ENCODE measurements around the gene FOXJ2. TPM values are rescaled to one million over a fixed set of nuclear protein-coding genes. Genes with fewer than 3 reads are reported as not detected.
"Not testable (repeated sequence)": the region's sequence is repeated elsewhere in the genome, so short reads cannot be mapped to it uniquely, and the experiment has no call there.

The FOXJ2 gene
- total RNA-seq, 2 experiments from 2014 or later: 16.9 to 17.1 TPM

DNA sequence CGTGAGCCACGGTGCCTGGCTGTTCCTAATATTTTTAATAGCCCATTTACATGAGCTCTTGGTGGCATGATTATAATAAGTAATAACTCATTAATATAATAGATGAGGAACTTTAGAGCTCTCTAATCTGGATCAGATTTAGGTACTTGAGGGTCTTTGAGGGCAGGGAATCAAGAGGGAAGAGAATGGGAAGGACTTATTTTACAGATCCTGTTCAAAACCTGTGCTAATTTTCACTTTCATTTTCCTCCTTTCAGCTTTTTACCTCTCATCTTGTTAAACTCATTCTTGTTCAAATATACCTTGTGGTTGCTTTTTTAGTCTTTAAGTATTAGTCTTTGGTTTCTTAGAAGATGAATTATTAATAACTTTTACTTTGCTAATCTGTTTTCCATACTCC, 55.1 kb downstream of the FOXJ2 start:
- H3K27me3 Mint-ChIP-seq (ENCODE audit: low read depth): no peaks in the 10 kb centered on the region
- POLR2A ChIA-PET: interaction anchor here (1.0 to 1.4 kb wide), 2 partner anchors 151 to 152 kb away, joined by 3 to 4 read pairs; partner anchors contain the start of gene SLC2A3
- no peak for DNase-seq
- H3K4me1 Mint-ChIP-seq (ENCODE audit: low read depth): peaks cover 59% of the 10 kb centered on the region
- H3K4me3 Mint-ChIP-seq: peak overlapping the region; percentile 64
- no peak for ATAC-seq
- H3K9me3 Mint-ChIP-seq (ENCODE audit: insufficient read depth): no peaks in the 10 kb centered on the region
- peak overlapping the region; percentile 92 for H3K27ac Mint-ChIP-seq
- CTCF ChIA-PET: interaction anchor here (1.5 to 4.0 kb wide), 5 partner anchors 10 to 144 kb away, joined by 3 to 24 read pairs (median 5); no protein-coding TSS in a partner anchor
- H3K36me3 Mint-ChIP-seq (ENCODE audit: low read depth): peaks cover 59% of the 10 kb centered on the region

DNA sequence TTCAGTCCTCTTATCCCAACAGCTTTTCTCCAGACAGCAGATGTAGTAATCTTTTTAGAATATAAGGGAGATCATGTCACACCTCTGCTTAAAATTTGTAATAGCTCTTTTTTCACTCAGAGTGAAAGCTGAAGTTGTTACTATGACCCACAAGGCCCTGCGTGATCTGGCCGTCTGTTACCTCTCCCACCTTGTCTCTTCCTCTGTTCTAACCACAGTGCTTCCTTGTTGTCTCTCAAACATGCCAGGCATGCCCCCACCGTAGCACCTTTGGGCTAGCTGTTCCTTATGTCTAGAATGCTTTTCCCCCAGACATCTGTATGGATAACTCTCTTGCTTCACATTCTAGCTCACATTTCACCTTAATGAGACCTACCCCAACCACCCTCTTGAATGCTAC, 56.1 kb downstream of the FOXJ2 start:
- Mint-ChIP-seq H3K27me3 (ENCODE audit: low read depth) (no peaks in the 10 kb centered on the region), H3K4me3 (peak overlapping the region; percentile 64), H3K27ac (peak overlapping the region; percentile 92), H3K4me1 (ENCODE audit: low read depth) (peaks cover 55% of the 10 kb centered on the region), H3K9me3 (ENCODE audit: insufficient read depth) (no peaks in the 10 kb centered on the region), H3K36me3 (ENCODE audit: low read depth) (peaks cover 65% of the 10 kb centered on the region)
- CTCF ChIA-PET: interaction anchor here (0.9 to 4.0 kb wide), 7 partner anchors 11 to 143 kb away, joined by 3 to 24 read pairs (median 4); partner anchors contain the start of gene FOXJ2
- POLR2A ChIA-PET: interaction anchor here (0.8 to 1.0 kb wide), 2 partner anchors 22 to 152 kb away, joined by 3 read pairs; partner anchors contain the start of gene SLC2A3
- ATAC-seq (peak; percentile 86), DNase-seq (peak; percentile 64)

DNA sequence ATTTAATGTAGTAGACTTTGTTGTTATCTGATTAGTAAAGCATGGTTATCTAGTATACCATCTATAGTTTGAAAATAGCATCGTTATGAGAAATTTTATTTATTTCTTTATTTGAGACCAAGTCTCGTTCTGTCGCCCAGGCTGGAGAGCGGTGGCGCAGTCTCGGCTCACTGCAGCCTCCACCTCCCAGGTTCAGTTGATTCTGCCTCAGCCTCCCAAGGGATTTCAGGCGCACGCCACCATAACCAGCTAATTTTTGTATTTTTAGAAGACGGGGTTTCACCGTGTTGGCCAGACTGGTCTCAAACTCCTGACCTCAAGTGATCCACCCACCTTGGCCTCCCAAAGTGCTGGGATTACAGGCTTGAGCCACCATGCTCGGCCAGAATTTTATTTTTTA, 56.8 kb downstream of the FOXJ2 start:
- POLR2A ChIA-PET; H3K27me3 Mint-ChIP-seq (ENCODE audit: low read depth); H3K9me3 Mint-ChIP-seq (ENCODE audit: insufficient read depth); DNase-seq; ATAC-seq: not testable (repeated sequence)
- peak overlapping the region; percentile 92 for H3K27ac Mint-ChIP-seq
- peaks cover 48% of the 10 kb centered on the region for H3K4me1 Mint-ChIP-seq (ENCODE audit: low read depth)
- CTCF ChIA-PET: interaction anchor here (0.9 to 4.0 kb wide), 5 partner anchors 11 to 142 kb away, joined by 4 to 24 read pairs (median 4); partner anchors contain the start of gene FOXJ2
- H3K36me3 Mint-ChIP-seq (ENCODE audit: low read depth): peaks cover 65% of the 10 kb centered on the region
- peak overlapping the region; percentile 64 for H3K4me3 Mint-ChIP-seq

DNA sequence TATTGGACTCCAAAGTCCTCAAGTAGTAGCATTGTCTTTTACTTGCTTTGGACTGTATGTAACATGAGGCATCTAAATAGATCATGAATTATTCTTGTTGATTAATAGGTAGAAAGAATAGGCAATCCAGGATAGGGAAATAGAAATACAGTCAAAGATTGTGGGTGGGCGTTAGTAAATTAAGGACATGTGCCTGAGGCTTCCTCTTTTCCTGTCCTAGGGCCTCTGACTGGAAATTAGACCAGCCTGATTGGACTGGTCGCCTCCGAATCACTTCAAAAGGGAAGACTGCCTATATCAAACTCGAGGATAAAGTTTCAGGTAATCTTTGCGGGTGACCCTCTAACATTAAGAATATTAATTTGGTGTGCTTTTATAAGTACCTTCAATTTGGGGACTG, 57.2 kb downstream of the FOXJ2 start:
- POLR2A ChIA-PET: no interaction called here
- Mint-ChIP-seq H3K27me3 (ENCODE audit: low read depth) (no peaks in the 10 kb centered on the region), H3K36me3 (ENCODE audit: low read depth) (peaks cover 65% of the 10 kb centered on the region), H3K4me3 (no peak overlapping the region), H3K9me3 (ENCODE audit: insufficient read depth) (no peaks in the 10 kb centered on the region), H3K27ac (peak overlapping the region; percentile 31), H3K4me1 (ENCODE audit: low read depth) (peaks cover 44% of the 10 kb centered on the region)
- DNase-seq (no peak), ATAC-seq (no peak)
- CTCF ChIA-PET: interaction anchor here (4.0 kb wide), 1 partner anchor 12 kb away, joined by 24 read pairs; no protein-coding TSS in a partner anchor

DNA sequence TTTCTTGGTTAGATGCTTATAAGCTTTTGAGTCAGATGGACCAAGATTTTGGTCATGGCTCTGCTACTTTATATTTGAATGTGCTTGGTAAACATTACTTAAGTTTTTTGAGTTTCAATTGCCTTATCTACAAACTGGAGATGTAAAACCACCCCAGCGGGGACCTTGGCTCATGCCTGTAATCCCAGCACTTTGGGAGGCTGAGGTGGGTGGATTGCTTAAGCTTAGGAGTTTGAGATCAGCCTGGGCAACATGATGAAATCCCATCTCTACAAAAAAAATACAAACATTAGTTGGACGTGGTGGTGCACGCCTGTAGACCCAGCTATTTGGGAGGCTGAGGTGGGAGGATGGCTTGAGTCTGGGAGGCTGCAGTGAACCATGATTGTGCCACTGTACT, 60.8 kb downstream of the FOXJ2 start:
- peaks cover 80% of the 10 kb centered on the region for H3K36me3 Mint-ChIP-seq (ENCODE audit: low read depth)
- ATAC-seq: no peak
- no peak for DNase-seq
- ChIA-PET CTCF (interaction anchor here (0.9 to 2.1 kb wide), 2 partner anchors 15 to 16 kb away, joined by 3 to 10 read pairs; no protein-coding TSS in a partner anchor), POLR2A (no interaction called here)
- H3K9me3 Mint-ChIP-seq (ENCODE audit: insufficient read depth): no peaks in the 10 kb centered on the region
- peaks cover 25% of the 10 kb centered on the region for H3K4me1 Mint-ChIP-seq (ENCODE audit: low read depth)
- no peaks in the 10 kb centered on the region for H3K27me3 Mint-ChIP-seq (ENCODE audit: low read depth)
- H3K27ac Mint-ChIP-seq: no peak overlapping the region
- H3K4me3 Mint-ChIP-seq: no peak overlapping the region

DNA sequence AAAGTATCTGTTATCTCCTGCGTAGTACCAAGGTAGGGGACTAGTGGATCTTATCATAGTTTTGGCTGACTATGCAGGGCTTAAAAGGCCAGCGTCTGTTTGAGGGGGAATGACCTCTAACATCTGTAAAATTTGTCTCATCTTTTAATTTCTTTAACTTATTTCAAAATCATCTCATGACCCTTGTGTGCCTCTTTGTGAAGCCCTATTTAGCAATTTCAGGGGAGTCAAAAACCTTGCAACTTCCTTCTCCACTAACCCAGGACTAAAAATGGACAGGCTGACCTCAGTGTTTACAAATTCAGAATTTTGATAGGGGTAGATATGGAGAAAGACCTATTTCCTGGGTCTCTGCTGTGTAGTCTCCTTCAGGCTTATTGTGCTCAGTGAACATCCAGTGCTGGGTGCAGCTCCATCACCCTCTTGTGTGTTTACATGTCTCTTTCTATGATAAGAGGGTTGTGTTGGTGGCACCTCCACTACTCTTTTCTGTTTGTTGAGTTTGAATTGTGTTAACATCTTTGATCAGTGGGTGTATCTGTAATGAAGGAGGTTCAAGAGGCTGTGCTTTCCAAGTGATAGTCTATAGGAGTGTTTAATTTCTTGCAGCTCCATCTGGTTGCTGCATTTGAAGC, 63.9 kb downstream of the FOXJ2 start:
- Mint-ChIP-seq H3K4me1 (ENCODE audit: low read depth) (peaks cover 7% of the 10 kb centered on the region), H3K4me3 (no peak overlapping the region), H3K36me3 (ENCODE audit: low read depth) (peaks cover 70% of the 10 kb centered on the region), H3K27ac (no peak overlapping the region), H3K27me3 (ENCODE audit: low read depth) (no peaks in the 10 kb centered on the region), H3K9me3 (ENCODE audit: insufficient read depth) (no peaks in the 10 kb centered on the region)
- DNase-seq: no peak
- ChIA-PET CTCF (interaction anchor here (3.9 kb wide), 1 partner anchor 12 kb away, joined by 21 read pairs; no protein-coding TSS in a partner anchor), POLR2A (no interaction called here)
- no peak for ATAC-seq

DNA sequence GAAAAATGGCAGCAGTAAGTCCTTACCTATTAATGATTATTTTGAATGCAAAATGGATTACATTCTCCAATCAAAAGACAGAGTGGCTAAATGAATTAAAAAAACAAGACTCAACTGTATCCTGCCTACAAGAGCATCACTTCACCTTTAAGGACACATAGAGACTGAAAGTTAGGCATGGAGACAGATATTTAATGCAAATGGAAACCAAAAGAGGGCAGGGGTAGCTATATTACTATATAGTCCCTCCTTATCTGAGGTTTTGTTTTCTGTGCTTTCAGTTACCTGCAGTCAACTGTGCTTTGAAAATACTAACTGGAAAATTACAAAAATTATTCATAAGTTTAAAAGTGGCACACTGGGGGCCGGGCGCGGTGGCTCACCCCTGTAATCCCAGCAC, 66.7 kb downstream of the FOXJ2 start:
- POLR2A ChIA-PET: no interaction called here
- H3K27me3 Mint-ChIP-seq (ENCODE audit: low read depth): no peaks in the 10 kb centered on the region
- CTCF ChIA-PET: interaction anchor here (1.2 to 3.9 kb wide), 2 partner anchors 9 to 132 kb away, joined by 3 to 21 read pairs; no protein-coding TSS in a partner anchor
- no peaks in the 10 kb centered on the region for H3K9me3 Mint-ChIP-seq (ENCODE audit: insufficient read depth)
- H3K4me1 Mint-ChIP-seq (ENCODE audit: low read depth): peaks cover 7% of the 10 kb centered on the region
- H3K4me3 Mint-ChIP-seq: no peak overlapping the region
- no peak for DNase-seq
- ATAC-seq: no peak
- H3K27ac Mint-ChIP-seq: no peak overlapping the region
- peaks cover 48% of the 10 kb centered on the region for H3K36me3 Mint-ChIP-seq (ENCODE audit: low read depth)

Other genes starting within 250 kb of the FOXJ2 start
- gene NANOG, start 243.3 kb upstream of the FOXJ2 start, total RNA-seq: not detected
- under 1 TPM; 0.13 to 0.18 TPM for gene SLC2A14, start 159.8 kb upstream of the FOXJ2 start, total RNA-seq
- gene SLC2A3, start 96.5 kb upstream of the FOXJ2 start, total RNA-seq: 100 to 1,000 TPM; 255 to 266 TPM
- gene C3AR1, start 33.6 kb downstream of the FOXJ2 start, total RNA-seq: 1 to 10 TPM; 8.8 to 9.1 TPM
- gene NECAP1, start 49.6 kb downstream of the FOXJ2 start, total RNA-seq: 10 to 100 TPM; 31.9 to 34.3 TPM
- under 1 TPM in 1 of 2 experiments, not detected in 1; 0.34 TPM for gene CLEC4A, start 90.9 kb downstream of the FOXJ2 start, total RNA-seq
- not detected for gene ZNF705A, start 124.3 kb downstream of the FOXJ2 start, total RNA-seq
- under 1 TPM in 1 of 2 experiments, not detected in 1; 0.10 TPM for gene FAM90A1, start 194.9 kb downstream of the FOXJ2 start, total RNA-seq

Data from activated CD8-positive, alpha-beta T cell treated with anti-CD3 and anti-CD28 coated beads, Interleukin-2, amount 10 ng/mL, durations not matched to agents 7 days and 5 days (primary cell).